OCI-LY3 (cell line): ENCODE data around the gene RPL18.

Source experiments
- CTCF ChIP-seq: fragments of 200-600, 300-600 bp; sonication (generic); IDR thresholded peaks from 2 replicates; pipeline ENCODE4 v1.5.1; 2014; ENCODE audit warnings: antibody characterized with exemption, low read length, low read depth
- EZH2phosphoT487 ChIP-seq: fragments of 200-600 bp; shearing (Covaris generic); IDR thresholded peaks from 2 replicates; pipeline ENCODE4 v1.6.1; 2018; ENCODE audit warnings: antibody characterized with exemption, mixed run types, low read depth

GRCh38 chr19:48625891-48626327 is 6.9 kb upstream of the RPL18 start:
- TF ChIP-seq CTCF (no peak), EZH2phosphoT487 (no peak)
